GM12873 (cell line): ENCODE results near the gene ORMDL1.

Source experiments
- CTCF ChIP-seq: IDR thresholded peaks from 2 replicates; pipeline ENCODE4 v1.5.1; 2012; ENCODE audit warnings: low read depth, mild to moderate bottlenecking, moderate library complexity, low read length, control low read depth; ENCODE audit not compliant: insufficient read depth; ENCODE audit errors: missing control alignments

Gene ORMDL1

GRCh38 chr2:189726271-189726670 lies 57.9 kb downstream of the ORMDL1 start:
- no peak for TF ChIP-seq CTCF

GRCh38 chr2:189723192-189723591 lies 60.9 kb downstream of the ORMDL1 start:
- no peak for TF ChIP-seq CTCF
